Limb (tissue), 2 donors: ENCODE data around the gene ADAT3.

Source experiments
- DNase-seq, 2 donors: peaks; one replicate each; pipeline ENCODE4 v3.0.0-alpha.2; 2016; ENCODE audit errors: extremely low spot score in 2 of 2

Gene ADAT3

DNA sequence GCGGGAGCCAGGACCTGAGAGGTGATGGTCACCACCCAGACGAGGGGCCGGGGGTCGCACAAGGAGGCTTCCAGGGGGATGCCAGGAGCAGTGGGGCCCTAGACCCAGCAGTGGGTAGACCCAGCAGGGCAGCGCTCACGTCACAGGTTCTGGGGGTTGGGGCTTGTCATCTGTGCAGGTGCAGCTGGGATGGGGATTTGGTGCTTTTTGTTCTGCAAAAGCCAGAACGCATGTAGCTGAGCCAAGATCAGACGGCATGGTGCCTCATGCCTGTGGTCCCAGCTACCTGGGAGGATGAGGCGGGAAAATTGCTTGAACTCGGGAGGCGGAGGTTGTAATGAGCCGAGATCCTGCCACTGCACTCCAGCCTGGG, 50.9 kb downstream of the ADAT3 start:
- DNase-seq: no peak

GRCh38 chr19:1956868-1957492, 51.8 kb downstream of the ADAT3 start:
- no peak for DNase-seq

DNA sequence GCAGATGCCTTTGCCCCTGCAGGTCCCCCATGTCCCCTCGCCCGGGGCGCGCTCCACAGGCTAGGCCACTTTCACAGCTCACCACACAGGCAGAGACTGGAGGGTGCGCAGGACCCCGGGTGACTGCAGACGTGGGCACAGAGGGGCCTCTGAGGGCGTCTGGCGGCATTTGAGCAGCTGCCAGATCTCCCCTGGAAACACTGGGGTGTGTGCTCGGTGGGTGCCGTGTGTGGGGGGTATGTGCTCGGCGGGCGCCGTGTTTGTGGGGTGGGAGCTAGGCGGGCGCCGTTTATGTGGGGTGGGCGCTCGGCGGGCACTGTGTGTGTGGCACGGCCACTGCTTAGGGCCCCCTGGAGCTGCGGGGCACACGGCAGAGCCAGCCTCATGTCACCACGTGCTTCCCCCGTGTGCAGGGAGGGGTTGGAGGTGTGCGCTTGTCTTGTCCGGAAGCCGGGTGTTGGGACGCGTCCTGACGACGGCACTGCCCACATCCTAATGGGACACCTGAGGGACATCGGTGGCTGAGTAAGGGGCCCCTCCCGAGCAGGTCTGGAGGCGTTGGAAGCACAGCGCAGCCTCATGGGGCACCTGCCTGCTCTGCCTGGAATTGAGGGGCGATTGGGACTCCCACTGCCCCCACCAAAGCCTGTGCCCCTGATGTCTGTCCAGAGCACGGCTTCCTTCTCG, 52.5 kb downstream of the ADAT3 start:
- no peak for DNase-seq

- no peak for DNase-seq
Measured at GRCh38 chr19:1959928-1960589, 54.9 kb downstream of the ADAT3 start.

GRCh38 chr19:1961000-1961883, 56.0 kb downstream of the ADAT3 start:
- no peak for DNase-seq

- no peak for DNase-seq
Measured at GRCh38 chr19:1962674-1963073, 57.5 kb downstream of the ADAT3 start.
